Measurements from ENCODE around the gene SLC47A1. TPM values are rescaled to one million over a fixed set of nuclear protein-coding genes. Genes with fewer than 3 reads are reported as not detected.

Gene SLC47A1
- total RNA-seq, 1 donor from 2014 or later, result 1.0 TPM

DNA sequence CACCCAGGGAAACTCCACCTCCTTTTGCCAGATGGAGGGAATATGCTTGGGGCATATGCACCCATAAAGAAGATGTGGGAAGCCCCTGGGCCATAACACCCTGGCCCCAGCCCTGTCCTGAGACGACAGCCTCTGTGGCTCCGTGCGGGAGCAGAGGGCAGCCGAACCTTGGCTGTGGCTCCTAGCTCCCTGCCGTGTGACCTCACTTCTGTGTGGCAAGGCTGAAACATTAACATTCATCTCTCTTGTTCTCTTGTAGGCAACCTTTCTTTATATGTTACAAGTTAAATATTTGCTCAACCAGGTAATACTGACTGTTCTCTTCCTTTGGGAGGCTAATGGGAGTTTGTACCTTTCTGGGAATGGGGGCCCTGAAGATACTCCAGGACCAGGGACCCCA, 17.5 kb downstream of the SLC47A1 start:
- peaks cover 7% of the 10 kb centered on the region for H3K27me3 ChIP-seq (ENCODE audit: control insufficient read depth, insufficient read depth, low read length)
- no peak for TF ChIP-seq CTCF (IDR thresholded peaks at IDR 0.05; ENCODE audit: insufficient read depth, low read length, poor library complexity, severe bottlenecking)
- no peak overlapping the region for H3K4me3 ChIP-seq (ENCODE audit: low read depth, low read length)
- DNase-seq (ENCODE audit: low read depth), result no peak
- H3K36me3 ChIP-seq (ENCODE audit: control insufficient read depth, insufficient read depth, low read length), result no peaks in the 10 kb centered on the region

GRCh38 chr17:19551591-19552148, 18.0 kb downstream of the SLC47A1 start:
- DNase-seq (ENCODE audit: low read depth), result no peak
- no peak for TF ChIP-seq CTCF (IDR thresholded peaks at IDR 0.05; ENCODE audit: insufficient read depth, low read length, poor library complexity, severe bottlenecking)

GRCh38 chr17:19553036-19553435, 19.4 kb downstream of the SLC47A1 start:
- peaks cover under 1% of the 10 kb centered on the region for H3K27me3 ChIP-seq (ENCODE audit: control insufficient read depth, insufficient read depth, low read length)
- no peak for TF ChIP-seq CTCF (IDR thresholded peaks at IDR 0.05; ENCODE audit: insufficient read depth, low read length, poor library complexity, severe bottlenecking)
- no peaks in the 10 kb centered on the region for H3K36me3 ChIP-seq (ENCODE audit: control insufficient read depth, insufficient read depth, low read length)
- no peak overlapping the region for H3K4me3 ChIP-seq (ENCODE audit: low read depth, low read length)
- DNase-seq (ENCODE audit: low read depth), result no peak

More at GRCh38 chr17:19551591-19552148, 18.0 kb downstream of the SLC47A1 start:
- no peak overlapping the region for H3K4me3 ChIP-seq (ENCODE audit: low read depth, low read length)
- H3K36me3 ChIP-seq (ENCODE audit: control insufficient read depth, insufficient read depth, low read length), result no peaks in the 10 kb centered on the region
- H3K27me3 ChIP-seq (ENCODE audit: control insufficient read depth, insufficient read depth, low read length), result peaks cover 3% of the 10 kb centered on the region

DNA sequence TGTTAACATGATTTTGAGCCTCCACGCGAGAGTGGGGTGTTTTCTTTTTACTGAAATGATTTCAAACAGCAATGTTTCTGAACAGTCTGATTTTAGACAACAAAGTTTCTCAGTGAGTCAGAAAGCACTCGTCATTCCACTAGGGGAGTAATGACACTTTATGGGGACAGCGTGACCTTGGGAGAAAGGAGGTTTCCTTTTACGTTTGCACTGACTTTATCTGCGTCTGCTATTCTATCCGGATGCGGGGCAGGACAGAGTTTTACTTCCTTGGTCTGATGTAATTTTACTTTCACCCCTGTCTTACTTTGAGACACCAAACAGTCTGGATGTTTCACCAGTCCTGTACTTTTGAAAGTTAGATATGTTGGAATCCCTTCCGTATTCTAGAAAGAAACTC, 20.7 kb downstream of the SLC47A1 start:
- no peaks in the 10 kb centered on the region for H3K36me3 ChIP-seq (ENCODE audit: control insufficient read depth, insufficient read depth, low read length)
- H3K27me3 ChIP-seq (ENCODE audit: control insufficient read depth, insufficient read depth, low read length), result no peaks in the 10 kb centered on the region
- DNase-seq (ENCODE audit: low read depth), result no peak
- no peak overlapping the region for H3K4me3 ChIP-seq (ENCODE audit: low read depth, low read length)
- no peak for TF ChIP-seq CTCF (IDR thresholded peaks at IDR 0.05; ENCODE audit: insufficient read depth, low read length, poor library complexity, severe bottlenecking)

DNA sequence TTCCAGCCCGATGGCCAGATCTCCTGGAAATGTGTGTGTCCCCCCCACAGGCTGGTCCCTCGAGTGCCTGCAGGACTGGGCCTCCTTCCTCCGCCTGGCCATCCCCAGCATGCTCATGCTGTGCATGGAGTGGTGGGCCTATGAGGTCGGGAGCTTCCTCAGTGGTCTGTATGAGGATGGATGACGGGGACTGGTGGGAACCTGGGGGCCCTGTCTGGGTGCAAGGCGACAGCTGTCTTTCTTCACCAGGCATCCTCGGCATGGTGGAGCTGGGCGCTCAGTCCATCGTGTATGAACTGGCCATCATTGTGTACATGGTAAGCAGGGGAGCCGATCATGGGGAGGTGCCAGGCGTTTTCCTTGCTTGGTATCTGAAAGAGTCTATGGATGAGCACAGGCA, 22.1 kb downstream of the SLC47A1 start:
- no peaks in the 10 kb centered on the region for H3K36me3 ChIP-seq (ENCODE audit: control insufficient read depth, insufficient read depth, low read length)
- no peak for TF ChIP-seq CTCF (IDR thresholded peaks at IDR 0.05; ENCODE audit: insufficient read depth, low read length, poor library complexity, severe bottlenecking)

GRCh38 chr17:19558946-19559345, 25.3 kb downstream of the SLC47A1 start:
- Histone ChIP-seq H3K4me3 (ENCODE audit: low read depth, low read length) (no peak overlapping the region), H3K27me3 (ENCODE audit: control insufficient read depth, insufficient read depth, low read length) (no peaks in the 10 kb centered on the region), H3K36me3 (ENCODE audit: control insufficient read depth, insufficient read depth, low read length) (no peaks in the 10 kb centered on the region)
- DNase-seq (ENCODE audit: low read depth), result no peak
- TF ChIP-seq CTCF (IDR thresholded peaks at IDR 0.05; ENCODE audit: insufficient read depth, low read length, poor library complexity, severe bottlenecking), result no peak

More for the DNA sequence above, 22.1 kb downstream of the SLC47A1 start:
- H3K4me3 ChIP-seq (ENCODE audit: low read depth, low read length), result no peak overlapping the region
- H3K27me3 ChIP-seq (ENCODE audit: control insufficient read depth, insufficient read depth, low read length), result no peaks in the 10 kb centered on the region
- DNase-seq (ENCODE audit: low read depth), result no peak
